Neural cell (in vitro differentiated cells): ENCODE data around the gene ZNF226.

ENCODE experiments used
- EP300 ChIP-seq: fragments of 450-650 bp; conservative IDR thresholded peaks from 2 replicates; pipeline ENCODE4 v1.6.1; 2014; ENCODE audit warnings: antibody characterized with exemption, mild to moderate bottlenecking, moderate library complexity; ENCODE audit not compliant: poor library complexity, severe bottlenecking
- EZH2 ChIP-seq: fragments of 200-600, 300-800 bp; shearing (Covaris generic), sonication (generic); IDR thresholded peaks from 2 replicates; pipeline ENCODE4 v1.6.1; 2014; ENCODE audit warnings: antibody characterized with exemption, low read length, borderline replicate concordance, mild to moderate bottlenecking; ENCODE audit not compliant: insufficient read depth, poor library complexity, severe bottlenecking
- MXI1 ChIP-seq: fragments of 450-650 bp; conservative IDR thresholded peaks from 2 replicates; pipeline ENCODE4 v1.6.1; 2014; ENCODE audit warnings: antibody characterized with exemption, mild to moderate bottlenecking; ENCODE audit not compliant: poor library complexity, severe bottlenecking
- POLR2AphosphoS5 ChIP-seq: IDR thresholded peaks from 2 replicates; pipeline ENCODE4 v1.6.1; 2012
- RAD21 ChIP-seq: fragments of 450-650 bp; conservative IDR thresholded peaks from 2 replicates; pipeline ENCODE4 v1.6.1; 2014; ENCODE audit warnings: antibody characterized with exemption, mild to moderate bottlenecking, moderate library complexity
- SMC3 ChIP-seq: fragments of 450-650 bp; conservative IDR thresholded peaks from 2 replicates; pipeline ENCODE4 v1.6.1; 2014; ENCODE audit warnings: antibody characterized with exemption, mild to moderate bottlenecking, moderate library complexity; ENCODE audit not compliant: poor library complexity
- TAF1 ChIP-seq: IDR thresholded peaks from 2 replicates; pipeline ENCODE4 v1.6.1; 2012; ENCODE audit warnings: low read depth
- TF ChIP-seq, protein P1 (sequence below): fragments of 450-650 bp; IDR thresholded peaks from 2 replicates; pipeline ENCODE4 v1.5.1; 2014; ENCODE audit warnings: antibody characterized with exemption, mild to moderate bottlenecking, moderate library complexity; ENCODE audit not compliant: poor library complexity, severe bottlenecking
- TF ChIP-seq, protein P2 (sequence below): IDR thresholded peaks from 2 replicates; pipeline ENCODE4 v1.6.1; 2012; ENCODE audit warnings: borderline replicate concordance

DNA sequence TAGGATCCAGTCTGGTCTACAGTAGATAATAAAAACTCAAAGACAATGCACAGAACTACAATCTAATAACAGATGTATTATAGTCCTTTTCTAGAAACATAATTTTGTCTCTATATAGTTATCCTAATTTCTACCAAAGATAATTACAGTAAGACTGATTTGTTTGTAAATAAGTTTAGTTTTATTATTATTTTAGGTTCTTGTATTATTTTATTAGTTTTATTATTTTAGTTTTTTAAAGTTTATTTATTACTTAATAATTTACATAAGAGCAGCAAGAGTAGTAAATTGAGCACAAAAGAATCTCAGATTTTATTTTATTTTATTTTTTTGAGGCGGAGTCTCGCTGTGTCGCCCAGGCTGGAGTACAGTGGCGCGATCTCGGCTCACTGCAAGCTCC lies 25.1 kb downstream of the ZNF226 start:
- TF ChIP-seq, protein P1, sequence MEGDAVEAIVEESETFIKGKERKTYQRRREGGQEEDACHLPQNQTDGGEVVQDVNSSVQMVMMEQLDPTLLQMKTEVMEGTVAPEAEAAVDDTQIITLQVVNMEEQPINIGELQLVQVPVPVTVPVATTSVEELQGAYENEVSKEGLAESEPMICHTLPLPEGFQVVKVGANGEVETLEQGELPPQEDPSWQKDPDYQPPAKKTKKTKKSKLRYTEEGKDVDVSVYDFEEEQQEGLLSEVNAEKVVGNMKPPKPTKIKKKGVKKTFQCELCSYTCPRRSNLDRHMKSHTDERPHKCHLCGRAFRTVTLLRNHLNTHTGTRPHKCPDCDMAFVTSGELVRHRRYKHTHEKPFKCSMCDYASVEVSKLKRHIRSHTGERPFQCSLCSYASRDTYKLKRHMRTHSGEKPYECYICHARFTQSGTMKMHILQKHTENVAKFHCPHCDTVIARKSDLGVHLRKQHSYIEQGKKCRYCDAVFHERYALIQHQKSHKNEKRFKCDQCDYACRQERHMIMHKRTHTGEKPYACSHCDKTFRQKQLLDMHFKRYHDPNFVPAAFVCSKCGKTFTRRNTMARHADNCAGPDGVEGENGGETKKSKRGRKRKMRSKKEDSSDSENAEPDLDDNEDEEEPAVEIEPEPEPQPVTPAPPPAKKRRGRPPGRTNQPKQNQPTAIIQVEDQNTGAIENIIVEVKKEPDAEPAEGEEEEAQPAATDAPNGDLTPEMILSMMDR = no peak
- no peak for TF ChIP-seq EP300
- TF ChIP-seq, protein P2, sequence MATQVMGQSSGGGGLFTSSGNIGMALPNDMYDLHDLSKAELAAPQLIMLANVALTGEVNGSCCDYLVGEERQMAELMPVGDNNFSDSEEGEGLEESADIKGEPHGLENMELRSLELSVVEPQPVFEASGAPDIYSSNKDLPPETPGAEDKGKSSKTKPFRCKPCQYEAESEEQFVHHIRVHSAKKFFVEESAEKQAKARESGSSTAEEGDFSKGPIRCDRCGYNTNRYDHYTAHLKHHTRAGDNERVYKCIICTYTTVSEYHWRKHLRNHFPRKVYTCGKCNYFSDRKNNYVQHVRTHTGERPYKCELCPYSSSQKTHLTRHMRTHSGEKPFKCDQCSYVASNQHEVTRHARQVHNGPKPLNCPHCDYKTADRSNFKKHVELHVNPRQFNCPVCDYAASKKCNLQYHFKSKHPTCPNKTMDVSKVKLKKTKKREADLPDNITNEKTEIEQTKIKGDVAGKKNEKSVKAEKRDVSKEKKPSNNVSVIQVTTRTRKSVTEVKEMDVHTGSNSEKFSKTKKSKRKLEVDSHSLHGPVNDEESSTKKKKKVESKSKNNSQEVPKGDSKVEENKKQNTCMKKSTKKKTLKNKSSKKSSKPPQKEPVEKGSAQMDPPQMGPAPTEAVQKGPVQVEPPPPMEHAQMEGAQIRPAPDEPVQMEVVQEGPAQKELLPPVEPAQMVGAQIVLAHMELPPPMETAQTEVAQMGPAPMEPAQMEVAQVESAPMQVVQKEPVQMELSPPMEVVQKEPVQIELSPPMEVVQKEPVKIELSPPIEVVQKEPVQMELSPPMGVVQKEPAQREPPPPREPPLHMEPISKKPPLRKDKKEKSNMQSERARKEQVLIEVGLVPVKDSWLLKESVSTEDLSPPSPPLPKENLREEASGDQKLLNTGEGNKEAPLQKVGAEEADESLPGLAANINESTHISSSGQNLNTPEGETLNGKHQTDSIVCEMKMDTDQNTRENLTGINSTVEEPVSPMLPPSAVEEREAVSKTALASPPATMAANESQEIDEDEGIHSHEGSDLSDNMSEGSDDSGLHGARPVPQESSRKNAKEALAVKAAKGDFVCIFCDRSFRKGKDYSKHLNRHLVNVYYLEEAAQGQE = no peak
- TF ChIP-seq EZH2 = no peak
- TF ChIP-seq TAF1 = no peak
- no peak for TF ChIP-seq RAD21
- TF ChIP-seq MXI1 = no peak
- TF ChIP-seq POLR2AphosphoS5 = no peak
- TF ChIP-seq SMC3 = no peak
